ENCODE measurements around the gene COG4. TPM values are rescaled to one million over a fixed set of nuclear protein-coding genes. Genes with fewer than 3 reads are reported as not detected.
A peak's percentile ranks its signal among the peaks of the same experiment; 100 is the strongest.

Gene COG4
- total RNA-seq, result 49.5 and 57.6 TPM in 2 replicates

GRCh38 chr16:70523076-70523742 is at the start of gene COG4:
COG4 (minus strand) TSS chr16:70523554; CDS start chr16:70523543, 11 bp downstream.
- peak within 1 kb of the TSS; percentile 79 for H3K4me3 ChIP-seq (ENCODE audit: low read depth, low read length)
- DNase-seq (ENCODE audit: low read depth), result peak; percentile 39
- TF ChIP-seq CTCF (conservative IDR thresholded peaks at IDR 0.05; ENCODE audit: low read depth, low read length), result no peak

- no peak for TF ChIP-seq CTCF (conservative IDR thresholded peaks at IDR 0.05; ENCODE audit: low read depth, low read length)
These were observed 49.5 kb upstream of the COG4 start for GRCh38 chr16:70572926-70573270.

GRCh38 chr16:70572050-70572925 is 48.9 kb upstream of the COG4 start:
- no peak overlapping the region for H3K4me3 ChIP-seq (ENCODE audit: low read depth, low read length)
- TF ChIP-seq CTCF (conservative IDR thresholded peaks at IDR 0.05; ENCODE audit: low read depth, low read length), result no peak

More at GRCh38 chr16:70572926-70573270, 49.5 kb upstream of the COG4 start:
- DNase-seq (ENCODE audit: low read depth), result no peak
- no peak overlapping the region for H3K4me3 ChIP-seq (ENCODE audit: low read depth, low read length)

GRCh38 chr16:70571623-70572022 is 48.3 kb upstream of the COG4 start:
- TF ChIP-seq CTCF (conservative IDR thresholded peaks at IDR 0.05; ENCODE audit: low read depth, low read length), result no peak

More at GRCh38 chr16:70572050-70572925, 48.9 kb upstream of the COG4 start:
- DNase-seq (ENCODE audit: low read depth), result no peak

GRCh38 chr16:70570967-70571570 is 47.7 kb upstream of the COG4 start:
- TF ChIP-seq CTCF (conservative IDR thresholded peaks at IDR 0.05; ENCODE audit: low read depth, low read length), result no peak
- no peak for DNase-seq (ENCODE audit: low read depth)
- no peak overlapping the region for H3K4me3 ChIP-seq (ENCODE audit: low read depth, low read length)

More at GRCh38 chr16:70571623-70572022, 48.3 kb upstream of the COG4 start:
- no peak overlapping the region for H3K4me3 ChIP-seq (ENCODE audit: low read depth, low read length)
- no peak for DNase-seq (ENCODE audit: low read depth)

GRCh38 chr16:70569752-70570151 is 46.4 kb upstream of the COG4 start:
- H3K4me3 ChIP-seq (ENCODE audit: low read depth, low read length), result no peak overlapping the region
- no peak for TF ChIP-seq CTCF (conservative IDR thresholded peaks at IDR 0.05; ENCODE audit: low read depth, low read length)
- no peak for DNase-seq (ENCODE audit: low read depth)
